T-cell (primary cell): ENCODE data around the gene ZRANB1. TPM values are rescaled to one million over a fixed set of nuclear protein-coding genes. Genes with fewer than 3 reads are reported as not detected.

Experiments
- ATAC-seq, 4 experiments: fragments of 200-7000 bp in 3 of 4; fragments of 150-1000 bp in 1 of 4; cut with Tn5 transposase; replicated peaks in 1 of 4; 1 replicate in 3 of 4; 2 replicates in 1 of 4; pipeline ENCODE4 v1.10.0; 2021; ENCODE audit warnings: moderate library complexity in 3 of 4, mild to moderate bottlenecking in 2 of 4, moderate number of reproducible peaks in 1 of 4
- CTCF ChIA-PET, 2 donors: fragments of 300-600 bp; sonication (Branson Sonifier 250); formaldehyde crosslinking; loops; one replicate each; lab custom pipeline; 2022; ENCODE audit warnings: antibody characterized with exemption in 2 of 2; lab: Charles Lee
- POLR2A ChIA-PET, 2 donors: fragments of 300-600 bp; sonication (Branson Sonifier 250); formaldehyde crosslinking; loops; one replicate each; lab custom pipeline; 2022; ENCODE audit warnings: antibody characterized with exemption in 2 of 2; lab: Charles Lee
- DNase-seq, 35 experiments: peaks; one replicate each; pipeline versions ENCODE4 v3.0.0 to v3.0.0-alpha.2; 2013 to 2023
- H3K27ac ChIP-seq: one replicate; pipeline ENCODE4 v1.5.1; 2013; ENCODE audit warnings: low read length
- H3K27me3 ChIP-seq, 2 experiments: replicated peaks in 1 of 2; 1 replicate in 1 of 2; 2 replicates in 1 of 2; pipeline versions ENCODE4 v1.6.1 to v1.7.0; 2013; ENCODE audit warnings: low read length in 1 of 2, mixed read lengths in 1 of 2; ENCODE audit not compliant: control insufficient read depth in 2 of 2, insufficient read depth in 2 of 2; ENCODE audit errors: extremely low read depth in 1 of 2
- H3K36me3 ChIP-seq, 2 donors: 1 replicate in 1 of 2; 2 replicates in 1 of 2; pipeline versions ENCODE4 v1.6.1 to v1.7.0; 2013; ENCODE audit warnings: low read length in 1 of 2; ENCODE audit not compliant: control insufficient read depth in 2 of 2, insufficient read depth in 1 of 2; ENCODE audit errors: extremely low read depth in 1 of 2
- H3K4me1 ChIP-seq, 2 experiments: 1 replicate in 1 of 2; 2 replicates in 1 of 2; pipeline versions ENCODE4 v1.6.1 to v1.7.0; 2013; ENCODE audit warnings: low read length in 2 of 2, mixed read lengths in 1 of 2; ENCODE audit not compliant: insufficient read depth in 2 of 2, control insufficient read depth in 1 of 2; ENCODE audit errors: extremely low read depth in 1 of 2
- H3K4me3 ChIP-seq, 2 donors: 1 replicate in 1 of 2; 2 replicates in 1 of 2; pipeline versions ENCODE4 v1.5.1 to v1.7.0; 2013; ENCODE audit warnings: mild to moderate bottlenecking in 2 of 2, low read length in 1 of 2, moderate library complexity in 1 of 2; ENCODE audit not compliant: control insufficient read depth in 1 of 2; ENCODE audit errors: extremely low read depth in 1 of 2
- H3K9me3 ChIP-seq: 2 replicates; pipeline ENCODE4 v1.7.0; 2013
- H3K27ac Mint-ChIP-seq, 2 donors: one replicate each; pipeline ENCODE4 v1.8.0; 2020 to 2021; ENCODE audit warnings: mild to moderate bottlenecking in 2 of 2, mixed read lengths in 2 of 2
- H3K27me3 Mint-ChIP-seq, 2 donors: one replicate each; pipeline ENCODE4 v1.8.0; 2021 to 2022; ENCODE audit warnings: mixed read lengths in 2 of 2
- H3K36me3 Mint-ChIP-seq: one replicate; pipeline ENCODE4 v1.8.0; 2021; ENCODE audit warnings: mixed read lengths
- H3K4me1 Mint-ChIP-seq, 3 donors: one replicate each; pipeline ENCODE4 v1.8.0; 2020 to 2022; ENCODE audit warnings: mixed read lengths in 3 of 3, mild to moderate bottlenecking in 1 of 3
- H3K4me3 Mint-ChIP-seq, 3 donors: one replicate each; pipeline ENCODE4 v1.8.0; 2020 to 2022; ENCODE audit warnings: mild to moderate bottlenecking in 3 of 3, mixed read lengths in 3 of 3, moderate library complexity in 3 of 3
- H3K9me3 Mint-ChIP-seq, 3 donors: one replicate each; pipeline ENCODE4 v1.8.0; 2020 to 2022; ENCODE audit warnings: mixed read lengths in 3 of 3
- WGBS: methylation state at CpG from one replicate; pipeline ENCODE4 v1.1.5; 2013; ENCODE audit warnings: missing lambda C conversion rate; ENCODE audit not compliant: insufficient coverage; 5-methylcytosine and 5-hydroxymethylcytosine counted together
- total RNA-seq, 35 experiments: library from RNA in 6 of 35; stranded (reverse) in 6 of 35; fragments of 120-200 nt in 1 of 35; gene quantifications; one replicate each; pipeline versions ENCODE4 v1.2.1 to v1.2.4 and lab custom pipeline; 2013 to 2026

The ZRANB1 gene
- total RNA-seq, 5 donors from 2014 or later (not counting 1 experiment from before 2014, with no cell fraction given) = 18.5 to 21.4 (median 19.1) TPM

DNA sequence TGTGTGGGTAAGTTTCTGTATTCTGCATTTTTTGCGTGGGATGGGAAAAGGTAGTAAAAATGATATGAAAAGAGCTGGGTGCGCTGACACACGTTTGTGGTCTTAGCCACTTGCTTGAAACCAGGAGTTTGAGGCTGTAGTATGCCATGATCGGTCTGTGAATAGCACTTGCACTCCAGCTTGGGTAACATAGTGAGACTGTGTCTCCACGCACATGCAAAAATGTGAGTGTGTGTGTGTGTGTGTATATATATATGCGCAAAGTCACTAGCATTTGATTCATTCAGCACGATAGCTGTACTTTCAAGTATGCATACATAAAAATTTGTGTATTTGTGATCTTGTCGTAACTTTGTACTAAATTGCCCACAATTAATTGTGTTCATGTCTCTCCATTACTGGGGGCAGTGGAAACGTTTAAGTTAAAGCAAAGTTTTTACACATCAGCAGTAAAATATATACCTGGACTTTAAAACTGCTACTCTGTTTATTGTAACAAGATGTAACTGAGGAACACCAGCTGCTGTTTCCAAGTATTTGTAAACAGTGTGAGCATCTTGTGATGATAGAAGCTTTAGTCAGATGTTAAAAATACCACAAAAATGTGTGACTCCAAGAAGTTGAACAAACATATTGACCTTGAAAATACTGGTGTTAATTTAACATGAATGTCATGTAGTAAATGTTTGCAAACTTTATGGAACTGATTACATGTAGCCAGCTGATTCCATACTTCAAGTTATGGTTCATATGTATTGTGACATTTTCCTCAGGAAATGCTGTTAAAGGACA lies 1.6 kb downstream of the ZRANB1 start:
- H3K27me3 Mint-ChIP-seq = no peaks in the 10 kb centered on the region
- H3K4me1 Mint-ChIP-seq = peaks cover 70 to 78% (median 77%) of the 10 kb centered on the region in 3 donors
- no peak overlapping the region for H3K27ac Mint-ChIP-seq
- Histone ChIP-seq H3K4me1 (peaks cover 4 to 6% of the 10 kb centered on the region in 2 experiments), H3K27me3 (no peaks in the 10 kb centered on the region), H3K4me3 (no peak overlapping the region), H3K36me3 (peaks cover 6 to 7% of the 10 kb centered on the region in 2 donors), H3K27ac (no peak overlapping the region), H3K9me3 (no peaks in the 10 kb centered on the region)
- peaks cover 39% of the 10 kb centered on the region for H3K36me3 Mint-ChIP-seq
- ATAC-seq (no peak), DNase-seq (no peak)
- H3K4me3 Mint-ChIP-seq = peak overlapping the region in 1 of 3 donors; percentile 1
- H3K9me3 Mint-ChIP-seq = no peaks in the 10 kb centered on the region
- 80% methylated on average over 5 of the region's 9 CpGs for WGBS
- ChIA-PET CTCF (interaction anchor here in 1 of 2 donors (0.8 kb wide), 1 partner anchor 790 kb away, joined by 3 read pairs; no protein-coding TSS in a partner anchor), POLR2A (no interaction called here)

DNA sequence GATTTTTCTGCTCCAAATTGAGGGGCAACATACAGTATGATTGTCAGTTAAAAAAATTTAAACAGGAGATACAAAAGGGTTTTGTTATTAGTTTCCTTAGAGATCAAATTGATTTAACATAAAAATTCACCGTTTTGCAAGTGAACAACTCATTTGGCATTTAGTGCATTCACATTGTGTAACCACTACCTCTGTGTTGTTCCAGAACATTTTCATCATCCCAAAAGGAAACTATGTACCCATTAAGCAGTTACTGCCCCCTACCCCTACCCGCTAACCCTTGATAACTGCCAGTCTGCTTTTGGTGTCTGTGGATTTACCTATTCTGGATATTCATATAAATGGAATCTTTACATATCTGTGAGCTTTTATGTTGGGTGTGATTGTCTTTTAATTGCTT lies 3.1 kb downstream of the ZRANB1 start:
- Histone ChIP-seq H3K27me3 (no peaks in the 10 kb centered on the region), H3K4me3 (no peak overlapping the region), H3K36me3 (peaks cover 6 to 9% of the 10 kb centered on the region in 2 donors), H3K4me1 (peaks cover 3 to 6% of the 10 kb centered on the region in 2 experiments), H3K9me3 (no peaks in the 10 kb centered on the region), H3K27ac (no peak overlapping the region)
- WGBS = no CpG with 5 or more reads among the region's 2 CpGs
- no peak for DNase-seq
- CTCF ChIA-PET = interaction anchor here in 1 of 2 donors (0.7 kb wide), 1 partner anchor 17 kb away, joined by 3 read pairs; no protein-coding TSS in a partner anchor
- no peak overlapping the region for H3K27ac Mint-ChIP-seq
- POLR2A ChIA-PET = no interaction called here
- peaks cover 50% of the 10 kb centered on the region for H3K36me3 Mint-ChIP-seq
- H3K27me3 Mint-ChIP-seq = no peaks in the 10 kb centered on the region
- H3K9me3 Mint-ChIP-seq = no peaks in the 10 kb centered on the region
- H3K4me1 Mint-ChIP-seq = peaks cover 72 to 78% (median 76%) of the 10 kb centered on the region in 3 donors
- no peak for ATAC-seq
- no peak overlapping the region for H3K4me3 Mint-ChIP-seq

DNA sequence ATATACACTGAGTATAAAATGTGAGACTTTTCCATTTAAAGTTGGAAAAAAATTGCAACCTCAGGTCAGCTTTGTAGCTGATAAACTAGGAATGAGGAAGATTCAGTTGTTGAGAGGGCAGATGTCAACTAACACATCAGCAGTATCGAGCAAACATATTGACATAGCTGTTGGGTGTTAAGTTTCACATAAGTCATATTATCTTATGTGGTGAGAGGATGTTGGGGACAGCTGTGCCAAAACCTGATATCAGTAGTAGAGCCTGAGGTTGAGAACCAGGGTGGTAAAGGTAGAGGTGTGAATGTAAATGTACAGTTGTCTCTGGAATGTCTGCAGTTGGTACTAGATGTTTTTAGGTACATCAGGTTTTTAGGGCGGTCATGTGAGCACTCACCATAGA lies 5.0 kb downstream of the ZRANB1 start:
- no CpG with 5 or more reads among the region's 2 CpGs for WGBS
- peaks cover 51% of the 10 kb centered on the region for H3K36me3 Mint-ChIP-seq

DNA sequence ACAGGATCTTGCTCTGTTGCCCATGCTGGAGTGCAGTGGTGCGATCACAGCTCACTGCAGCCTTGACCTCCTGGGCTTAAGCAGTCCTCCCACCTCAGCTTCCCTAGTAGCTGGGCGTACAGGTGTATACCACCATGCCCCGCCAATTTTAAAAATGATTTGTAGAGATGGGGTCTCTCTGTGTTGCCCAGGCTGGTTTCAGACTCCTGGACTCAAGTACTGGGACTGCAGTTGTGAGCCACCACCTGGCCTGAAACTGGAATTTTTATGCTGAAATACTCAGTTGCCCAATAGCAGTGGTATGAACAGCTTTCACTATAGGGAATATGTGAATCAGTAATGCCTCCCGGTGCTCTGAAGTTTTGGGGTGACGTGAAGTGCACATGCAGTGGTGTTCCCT lies 7.6 kb downstream of the ZRANB1 start:
- POLR2A ChIA-PET = no interaction called here
- H3K27ac Mint-ChIP-seq = no peak overlapping the region
- H3K36me3 ChIP-seq = peaks cover 6 to 8% of the 10 kb centered on the region in 2 donors
- H3K4me1 Mint-ChIP-seq = peaks cover 47 to 51% (median 50%) of the 10 kb centered on the region in 3 donors
- 96% methylated on average over 4 of the region's 5 CpGs for WGBS
- no peaks in the 10 kb centered on the region for H3K27me3 ChIP-seq
- no peak overlapping the region for H3K4me3 ChIP-seq
- CTCF ChIA-PET = no interaction called here
- no peak overlapping the region for H3K4me3 Mint-ChIP-seq
- H3K27me3 Mint-ChIP-seq = no peaks in the 10 kb centered on the region
- no peak for ATAC-seq
- peaks cover 0 to 6% of the 10 kb centered on the region in 2 experiments for H3K4me1 ChIP-seq
- no peaks in the 10 kb centered on the region for H3K9me3 Mint-ChIP-seq
- H3K36me3 Mint-ChIP-seq = peaks cover 46% of the 10 kb centered on the region
- H3K9me3 ChIP-seq = no peaks in the 10 kb centered on the region
- no peak overlapping the region for H3K27ac ChIP-seq
- no peak for DNase-seq

More for the DNA sequence above, 5.0 kb downstream of the ZRANB1 start:
- ATAC-seq (no peak), DNase-seq (no peak)
- Mint-ChIP-seq H3K4me1 (peaks cover 58 to 63% (median 62%) of the 10 kb centered on the region in 3 donors), H3K4me3 (no peak overlapping the region), H3K9me3 (no peaks in the 10 kb centered on the region), H3K27me3 (no peaks in the 10 kb centered on the region), H3K27ac (no peak overlapping the region)
- peaks cover 6 to 9% of the 10 kb centered on the region in 2 donors for H3K36me3 ChIP-seq
- H3K27ac ChIP-seq = no peak overlapping the region
- H3K4me1 ChIP-seq = peaks cover 0 to 6% of the 10 kb centered on the region in 2 experiments
- H3K4me3 ChIP-seq = no peak overlapping the region
- no peaks in the 10 kb centered on the region for H3K27me3 ChIP-seq
- CTCF ChIA-PET = no interaction called here
- H3K9me3 ChIP-seq = no peaks in the 10 kb centered on the region
- POLR2A ChIA-PET = no interaction called here

DNA sequence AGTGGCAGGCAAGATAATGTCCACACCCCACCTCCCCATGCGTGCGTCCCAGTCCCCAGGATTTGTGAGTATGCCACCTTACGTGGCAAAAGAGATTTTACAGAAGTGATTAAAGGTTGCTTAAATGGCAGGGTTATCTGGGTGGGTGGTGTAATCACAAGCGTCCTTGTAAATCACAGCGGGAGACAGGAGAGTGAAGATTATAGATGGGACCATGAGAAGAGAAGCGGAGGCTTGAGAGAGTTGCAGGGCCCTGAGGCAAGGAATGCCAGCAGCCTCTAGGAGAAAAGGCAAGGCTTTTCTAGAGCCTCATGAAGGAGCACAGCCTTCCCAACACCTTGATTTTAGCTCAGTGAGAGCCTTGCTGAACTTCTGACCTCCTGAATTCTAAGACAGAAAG lies 10.2 kb downstream of the ZRANB1 start:
- Mint-ChIP-seq H3K27ac (no peak overlapping the region), H3K4me1 (peaks cover 46 to 48% (median 48%) of the 10 kb centered on the region in 3 donors), H3K27me3 (no peaks in the 10 kb centered on the region), H3K36me3 (peaks cover 33% of the 10 kb centered on the region), H3K9me3 (no peaks in the 10 kb centered on the region), H3K4me3 (no peak overlapping the region)
- Histone ChIP-seq H3K4me3 (no peak overlapping the region), H3K9me3 (no peaks in the 10 kb centered on the region), H3K27me3 (no peaks in the 10 kb centered on the region), H3K27ac (no peak overlapping the region), H3K36me3 (peaks cover 0 to 8% of the 10 kb centered on the region in 2 donors), H3K4me1 (peaks cover 0 to 5% of the 10 kb centered on the region in 2 experiments)
- WGBS = 92% methylated on average over 2 of the region's 6 CpGs
- no peak for DNase-seq
- ATAC-seq = no peak
- CTCF ChIA-PET = no interaction called here
- POLR2A ChIA-PET = no interaction called here

DNA sequence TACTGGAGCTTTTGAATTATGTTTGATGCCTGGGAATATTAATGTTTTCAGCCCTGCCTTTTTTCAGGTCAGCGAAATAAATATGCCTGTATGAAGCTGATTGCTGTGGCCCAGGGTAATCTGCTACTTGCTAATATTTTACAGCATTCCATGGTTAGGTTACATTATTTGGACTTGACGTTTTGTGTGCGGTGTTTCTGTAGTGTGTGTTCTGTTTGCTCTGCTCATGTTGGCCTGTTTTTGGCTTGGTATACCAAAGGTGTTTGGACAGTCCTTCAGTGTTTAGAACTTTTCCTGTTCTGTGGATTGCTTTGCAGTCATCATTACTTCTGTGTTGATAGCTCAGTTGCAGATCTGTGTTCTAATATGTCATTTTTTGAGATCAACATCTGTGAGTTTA lies 11.5 kb downstream of the ZRANB1 start:
- Mint-ChIP-seq H3K4me3 (no peak overlapping the region), H3K9me3 (no peaks in the 10 kb centered on the region), H3K4me1 (peaks cover 46 to 48% (median 48%) of the 10 kb centered on the region in 3 donors), H3K36me3 (peaks cover 25% of the 10 kb centered on the region), H3K27me3 (no peaks in the 10 kb centered on the region), H3K27ac (no peak overlapping the region)
- ChIA-PET CTCF (interaction anchor here in 1 of 2 donors (0.9 kb wide), 1 partner anchor 15 kb away, joined by 5 read pairs; no protein-coding TSS in a partner anchor), POLR2A (no interaction called here)
- 94% methylated on average over 2 of the region's 3 CpGs for WGBS
- H3K27ac ChIP-seq = no peak overlapping the region
- peaks cover 0 to 5% of the 10 kb centered on the region in 2 donors for H3K36me3 ChIP-seq
- ATAC-seq (no peak), DNase-seq (no peak)
- no peaks in the 10 kb centered on the region for H3K9me3 ChIP-seq
- peaks cover 0 to 5% of the 10 kb centered on the region in 2 experiments for H3K4me1 ChIP-seq
- no peak overlapping the region for H3K4me3 ChIP-seq
- H3K27me3 ChIP-seq = no peaks in the 10 kb centered on the region
